ENCODE data around the gene DNAJC6. TPM values are rescaled to one million over a fixed set of nuclear protein-coding genes. Genes with fewer than 3 reads are reported as not detected.
A peak's percentile ranks its signal among the peaks of the same experiment; 100 is the strongest.

Gene DNAJC6
- total RNA-seq, 3 donors from 2014 or later = 1.6 to 9.6 (median 1.8) TPM

DNA sequence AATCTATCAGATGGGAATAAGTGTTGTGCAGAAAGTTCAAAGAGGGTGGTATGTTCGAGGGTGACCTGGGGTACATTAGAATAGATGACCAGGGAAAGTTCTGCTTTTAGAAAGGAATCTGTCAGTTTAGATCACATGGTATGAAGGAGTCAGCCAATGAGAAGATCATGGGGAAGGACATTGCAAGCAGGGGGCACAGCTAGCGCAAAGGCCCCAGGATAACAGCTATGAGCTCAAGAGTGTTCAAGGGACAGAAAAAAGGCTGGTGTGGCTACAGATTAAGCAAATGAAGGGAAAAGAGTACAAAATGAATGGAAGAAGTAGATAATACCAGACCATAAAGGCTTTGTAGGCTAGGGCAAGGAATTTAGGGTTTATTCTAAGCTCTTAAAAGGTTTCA is 119.7 kb downstream of the DNAJC6 start:
- DNase-seq (no peak), ATAC-seq (no peak)
- intact Hi-C loops (cut with DNase I, micrococcal nuclease) = no loop called here
- Histone ChIP-seq H3K9me3 (no peaks in the 10 kb centered on the region), H3K36me3 (ENCODE audit: low read depth) (no peaks in the 10 kb centered on the region), H3K4me1 (ENCODE audit: low read depth) (no peaks in the 10 kb centered on the region), H3K4me3 (no peak overlapping the region)
- TF ChIP-seq, protein P1, sequence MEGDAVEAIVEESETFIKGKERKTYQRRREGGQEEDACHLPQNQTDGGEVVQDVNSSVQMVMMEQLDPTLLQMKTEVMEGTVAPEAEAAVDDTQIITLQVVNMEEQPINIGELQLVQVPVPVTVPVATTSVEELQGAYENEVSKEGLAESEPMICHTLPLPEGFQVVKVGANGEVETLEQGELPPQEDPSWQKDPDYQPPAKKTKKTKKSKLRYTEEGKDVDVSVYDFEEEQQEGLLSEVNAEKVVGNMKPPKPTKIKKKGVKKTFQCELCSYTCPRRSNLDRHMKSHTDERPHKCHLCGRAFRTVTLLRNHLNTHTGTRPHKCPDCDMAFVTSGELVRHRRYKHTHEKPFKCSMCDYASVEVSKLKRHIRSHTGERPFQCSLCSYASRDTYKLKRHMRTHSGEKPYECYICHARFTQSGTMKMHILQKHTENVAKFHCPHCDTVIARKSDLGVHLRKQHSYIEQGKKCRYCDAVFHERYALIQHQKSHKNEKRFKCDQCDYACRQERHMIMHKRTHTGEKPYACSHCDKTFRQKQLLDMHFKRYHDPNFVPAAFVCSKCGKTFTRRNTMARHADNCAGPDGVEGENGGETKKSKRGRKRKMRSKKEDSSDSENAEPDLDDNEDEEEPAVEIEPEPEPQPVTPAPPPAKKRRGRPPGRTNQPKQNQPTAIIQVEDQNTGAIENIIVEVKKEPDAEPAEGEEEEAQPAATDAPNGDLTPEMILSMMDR (IDR thresholded peaks at IDR 0.05) = no peak

DNA sequence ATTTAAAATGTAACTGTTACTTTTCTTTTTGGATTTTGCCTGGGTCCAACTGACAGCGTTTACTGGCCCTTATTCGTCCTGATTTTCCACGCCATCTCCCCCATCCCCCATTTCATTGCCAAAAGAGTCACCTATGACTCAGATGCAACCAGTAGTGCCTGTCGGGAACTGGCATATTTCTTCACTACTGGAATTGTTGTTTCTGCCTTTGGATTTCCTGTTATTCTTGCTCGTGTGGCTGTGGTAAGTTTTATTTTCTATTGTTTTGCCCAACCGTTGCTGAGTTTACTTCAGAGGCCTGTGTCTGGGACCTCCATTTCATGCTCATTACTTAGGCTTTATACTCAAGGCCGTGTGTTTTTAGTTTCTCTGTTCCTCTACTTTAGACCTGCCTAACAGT is 120.5 kb downstream of the DNAJC6 start:
- TF ChIP-seq, protein P1 (IDR thresholded peaks at IDR 0.05) = no peak
- intact Hi-C loops (cut with DNase I, micrococcal nuclease) = loop anchor here in 1 of 2 donors (5.0 kb wide), 1 partner anchor 257 kb away; no protein-coding TSS in a partner anchor
- Histone ChIP-seq H3K4me3 (no peak overlapping the region), H3K36me3 (ENCODE audit: low read depth) (no peaks in the 10 kb centered on the region), H3K4me1 (ENCODE audit: low read depth) (no peaks in the 10 kb centered on the region), H3K9me3 (no peaks in the 10 kb centered on the region)
- ATAC-seq = no peak
- no peak for DNase-seq

DNA sequence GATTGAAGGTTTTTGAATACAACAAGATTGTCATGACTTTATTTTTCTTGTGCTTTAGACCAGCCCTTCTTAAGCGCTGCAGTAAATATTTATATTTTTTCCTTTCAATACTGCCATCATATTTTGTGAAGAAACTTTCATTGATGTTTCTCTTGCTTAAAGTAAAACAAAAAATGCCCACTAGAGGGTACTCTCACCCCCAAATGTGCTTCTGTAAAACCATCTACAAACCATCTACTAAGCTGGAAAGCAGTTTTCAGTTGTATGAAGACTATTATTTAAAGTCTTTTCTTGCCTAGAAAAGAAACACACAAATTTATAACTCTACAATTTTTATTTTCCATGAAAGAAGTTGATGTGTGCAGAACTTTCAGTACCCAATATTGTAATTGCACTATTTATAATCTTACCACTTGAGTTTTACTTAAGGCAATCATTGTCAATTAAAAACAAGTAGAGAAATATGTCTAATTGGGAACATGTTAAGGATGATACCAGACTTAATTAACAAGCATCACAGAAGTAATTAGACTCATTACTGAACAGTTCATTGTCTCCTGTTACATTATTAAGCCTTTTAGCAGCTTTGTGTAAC is 121.9 kb downstream of the DNAJC6 start:
- TF ChIP-seq, protein P1 (IDR thresholded peaks at IDR 0.05) = no peak
- DNase-seq (peak in 1 of 3 donors; percentile 25), ATAC-seq (peak; percentile 31)
- Histone ChIP-seq H3K9me3 (no peaks in the 10 kb centered on the region), H3K36me3 (ENCODE audit: low read depth) (no peaks in the 10 kb centered on the region), H3K4me1 (ENCODE audit: low read depth) (no peaks in the 10 kb centered on the region), H3K4me3 (no peak overlapping the region)
- intact Hi-C loops (cut with DNase I, micrococcal nuclease) = loop anchor here in 1 of 2 donors (5.0 kb wide), 1 partner anchor 256 kb away; no protein-coding TSS in a partner anchor

DNA sequence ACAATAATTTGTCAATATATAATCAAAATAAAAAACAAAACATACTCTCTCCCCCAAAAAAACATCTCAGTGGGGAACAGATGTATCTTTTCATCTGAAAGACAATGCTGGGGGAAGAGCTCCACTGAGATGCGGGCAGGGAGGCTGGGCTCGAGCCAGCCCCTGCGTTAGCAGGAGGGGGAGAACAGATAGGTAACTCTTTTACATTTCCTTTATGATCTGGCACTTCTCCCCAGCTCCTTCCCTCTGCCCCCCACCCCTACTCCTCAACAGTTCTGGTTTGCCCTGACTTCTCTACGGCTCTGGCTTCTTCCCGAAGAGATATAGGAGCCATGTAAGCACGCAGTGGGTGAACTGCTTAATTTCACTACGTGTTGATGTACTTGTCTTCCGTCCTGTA is 123.6 kb downstream of the DNAJC6 start:
- no peaks in the 10 kb centered on the region for H3K36me3 ChIP-seq (ENCODE audit: low read depth)

DNA sequence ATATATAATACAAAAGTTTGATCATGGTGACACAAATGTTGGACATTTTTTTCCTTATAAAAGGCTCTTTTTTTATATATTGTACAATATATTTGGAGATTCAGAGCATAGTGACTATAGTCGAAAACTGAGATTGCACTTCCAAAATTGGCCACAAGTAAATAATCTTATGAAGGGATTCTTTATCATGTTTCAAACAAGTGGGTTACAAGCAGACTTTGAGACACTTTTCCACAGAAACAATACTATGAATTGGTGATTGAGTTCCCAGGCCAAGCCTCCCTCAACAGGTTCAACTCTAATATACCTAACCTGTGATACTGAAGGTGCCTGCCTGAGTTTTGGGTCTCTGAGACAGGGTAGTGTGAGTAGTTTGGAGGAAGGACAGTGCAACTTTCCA is 124.9 kb downstream of the DNAJC6 start:
- Histone ChIP-seq H3K36me3 (ENCODE audit: low read depth) (no peaks in the 10 kb centered on the region), H3K4me1 (ENCODE audit: low read depth) (no peaks in the 10 kb centered on the region), H3K9me3 (no peaks in the 10 kb centered on the region), H3K4me3 (no peak overlapping the region)
- no peak for DNase-seq
- no peak for ATAC-seq
- intact Hi-C loops (cut with DNase I, micrococcal nuclease) = loop anchor here in 1 of 2 donors (5.0 kb wide), 1 partner anchor 253 kb away; no protein-coding TSS in a partner anchor
- TF ChIP-seq, protein P1 (IDR thresholded peaks at IDR 0.05) = no peak

More for the DNA sequence above, 123.6 kb downstream of the DNAJC6 start:
- no peak for ATAC-seq
- no peak for DNase-seq
- no peaks in the 10 kb centered on the region for H3K4me1 ChIP-seq (ENCODE audit: low read depth)
- intact Hi-C loops (cut with DNase I, micrococcal nuclease) = loop anchor here in 1 of 2 donors (5.0 kb wide), 1 partner anchor 254 kb away; no protein-coding TSS in a partner anchor
- H3K4me3 ChIP-seq = no peak overlapping the region
- no peaks in the 10 kb centered on the region for H3K9me3 ChIP-seq
- TF ChIP-seq, protein P1 (IDR thresholded peaks at IDR 0.05) = no peak

All from mucosa of descending colon (tissue), 3 donors.